Measurements from ENCODE around the gene CDK17. TPM values are rescaled to one million over a fixed set of nuclear protein-coding genes. Genes with fewer than 3 reads are reported as not detected.
A peak's percentile ranks its signal among the peaks of the same experiment; 100 is the strongest.
"Not testable (repeated sequence)": the region's sequence is repeated elsewhere in the genome, so short reads cannot be mapped to it uniquely, and the experiment has no call there.

CDK17 gene
- total RNA-seq, 1 experiment from 2014 or later: 47.4 TPM

GRCh38 chr12:96399120-96399918 lies 920 bp downstream of the CDK17 start:
- in situ Hi-C loops (cut with HindIII; ENCODE audit: low pct_unique_long_range_greater_than_20kb, low sequenced_read_pairs): no loop called here
- peak; percentile 57 for DNase-seq (ENCODE audit: low read depth, low spot score)

DNA sequence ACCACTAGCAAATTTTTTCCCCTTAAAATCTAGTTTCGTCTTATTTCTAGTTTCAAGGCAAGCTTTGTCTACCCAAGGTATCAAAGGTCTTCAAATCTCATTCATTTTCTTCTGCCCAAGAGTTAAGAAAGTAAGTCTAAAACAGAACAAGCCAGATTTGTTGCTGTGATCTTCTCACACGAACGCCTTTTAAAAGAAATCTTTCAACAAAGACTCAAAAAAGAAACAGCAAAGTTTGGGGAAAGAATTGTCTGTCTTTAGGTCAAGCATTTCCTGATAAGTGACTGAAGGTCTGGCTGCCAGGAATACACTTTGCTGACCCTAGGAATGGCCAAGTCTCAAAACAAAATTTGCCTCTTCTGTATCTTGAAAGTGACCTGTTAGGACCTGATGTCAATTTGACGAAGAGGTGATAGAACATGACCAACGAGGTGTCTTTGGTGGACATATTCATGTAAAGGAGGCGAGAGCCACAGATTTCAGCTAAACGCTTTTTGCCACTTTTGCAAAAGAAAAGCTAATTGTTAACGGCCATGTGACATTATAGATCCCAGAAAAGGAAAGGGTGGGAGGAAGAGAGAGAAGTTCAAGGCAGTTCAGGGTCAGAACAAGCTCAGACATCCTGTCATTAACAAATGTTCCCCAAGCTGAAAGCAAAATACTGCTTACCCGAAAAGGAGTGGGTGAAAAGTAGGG lies 1.7 kb downstream of the CDK17 start:
- DNase-seq (ENCODE audit: low read depth, low spot score): no peak
- in situ Hi-C loops (cut with HindIII; ENCODE audit: low pct_unique_long_range_greater_than_20kb, low sequenced_read_pairs): no loop called here

DNA sequence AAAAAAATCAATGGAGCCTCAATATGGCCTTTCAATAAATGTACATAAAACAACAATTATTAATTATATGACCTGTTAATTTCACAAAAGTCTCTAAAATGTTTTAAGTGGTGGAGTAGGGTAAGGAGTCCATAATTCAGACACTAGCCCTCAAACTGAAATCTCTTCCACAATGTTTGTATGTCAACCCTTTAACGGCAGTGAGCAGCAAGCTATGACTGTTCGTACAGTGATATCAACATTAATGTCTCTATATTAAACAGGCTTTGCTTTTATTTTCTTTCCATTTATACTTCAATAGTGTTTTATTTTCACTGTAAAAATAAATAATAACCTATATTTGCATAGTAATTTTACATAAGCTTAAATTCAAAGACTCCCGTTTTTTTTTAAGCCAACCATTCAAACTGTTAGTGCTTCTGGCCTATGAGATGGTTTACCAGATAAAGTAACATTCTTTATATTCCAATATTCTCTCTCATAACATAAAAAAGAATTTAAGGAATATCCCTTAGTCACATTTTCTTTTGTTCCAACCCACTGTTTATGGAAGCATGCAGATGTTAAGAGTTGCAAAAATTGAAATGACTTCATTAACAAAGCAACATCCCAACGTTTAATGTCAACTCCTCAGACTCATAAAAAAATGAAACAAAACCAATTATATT lies 2.3 kb downstream of the CDK17 start:
- in situ Hi-C loops (cut with HindIII; ENCODE audit: low pct_unique_long_range_greater_than_20kb, low sequenced_read_pairs): no loop called here
- no peak for DNase-seq (ENCODE audit: low read depth, low spot score)

DNA sequence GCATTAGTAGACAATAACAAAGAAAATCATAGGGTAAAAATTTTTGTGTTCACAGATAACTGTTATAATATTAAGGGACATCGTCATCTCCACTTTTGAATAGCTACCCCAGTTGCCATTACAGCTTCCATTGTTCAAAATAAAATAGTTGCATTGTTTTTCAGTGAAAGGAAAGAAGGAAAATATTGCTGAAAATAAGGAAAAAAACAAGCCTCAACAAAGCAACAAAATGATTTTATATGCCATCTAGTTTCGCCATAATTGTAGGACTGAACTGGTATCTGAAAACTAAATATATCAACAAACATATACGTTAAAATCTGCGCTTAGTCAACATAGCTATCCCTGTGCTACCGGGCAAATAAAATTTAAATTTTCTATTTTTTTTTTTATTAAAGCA lies 3.3 kb downstream of the CDK17 start:
- DNase-seq (ENCODE audit: low read depth, low spot score): no peak
- in situ Hi-C loops (cut with HindIII; ENCODE audit: low pct_unique_long_range_greater_than_20kb, low sequenced_read_pairs): no loop called here

DNA sequence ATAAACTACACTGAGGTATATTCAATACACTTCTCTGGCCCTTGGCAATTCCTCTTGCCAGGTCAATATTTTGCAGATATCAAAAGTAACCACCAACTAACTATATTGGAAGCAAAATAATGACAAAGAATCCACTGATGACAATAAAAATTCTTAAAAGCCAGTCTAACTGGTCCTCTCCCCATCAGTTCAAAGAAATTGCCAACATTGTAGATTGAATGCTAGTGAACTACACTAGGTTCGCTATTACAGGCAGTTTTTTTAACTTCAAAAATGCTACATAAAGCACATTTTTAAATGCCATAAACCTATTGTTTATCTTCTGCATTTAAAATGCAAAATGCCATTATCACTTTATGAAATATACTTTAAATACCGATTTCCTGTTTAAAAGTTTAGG lies 4.0 kb downstream of the CDK17 start:
- in situ Hi-C loops (cut with HindIII; ENCODE audit: low pct_unique_long_range_greater_than_20kb, low sequenced_read_pairs): no loop called here
- no peak for DNase-seq (ENCODE audit: low read depth, low spot score)

DNA sequence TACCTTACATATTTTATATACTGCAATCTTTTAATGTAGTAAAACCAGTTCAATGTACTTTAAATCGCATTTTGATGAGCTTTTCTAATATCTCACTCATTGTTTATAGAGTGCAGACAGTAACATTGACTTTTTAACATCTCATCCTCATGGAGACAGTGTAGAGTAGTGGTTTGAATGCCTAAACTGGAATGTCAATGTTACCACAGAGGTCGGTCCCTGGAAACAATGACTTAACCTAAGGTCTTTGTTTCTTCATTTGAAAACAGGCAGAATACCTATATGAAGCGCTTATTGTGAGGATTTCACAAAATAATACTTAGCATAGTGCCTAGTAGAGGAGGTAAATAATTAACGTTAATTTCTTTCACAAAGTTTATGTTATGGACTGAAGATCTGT lies 5.0 kb downstream of the CDK17 start:
- in situ Hi-C loops (cut with HindIII; ENCODE audit: low pct_unique_long_range_greater_than_20kb, low sequenced_read_pairs): no loop called here

GRCh38 chr12:96393229-96393628 lies 7.0 kb downstream of the CDK17 start:
- DNase-seq (ENCODE audit: low read depth, low spot score); in situ Hi-C loops (cut with HindIII; ENCODE audit: low pct_unique_long_range_greater_than_20kb, low sequenced_read_pairs): not testable (repeated sequence)

More for the DNA sequence above, 5.0 kb downstream of the CDK17 start:
- no peak for DNase-seq (ENCODE audit: low read depth, low spot score)

GRCh38 chr12:96392397-96392796 lies 7.8 kb downstream of the CDK17 start:
- DNase-seq (ENCODE audit: low read depth, low spot score): no peak
- in situ Hi-C loops (cut with HindIII; ENCODE audit: low pct_unique_long_range_greater_than_20kb, low sequenced_read_pairs): no loop called here

- no peak for DNase-seq (ENCODE audit: low read depth, low spot score)
- in situ Hi-C loops (cut with HindIII; ENCODE audit: low pct_unique_long_range_greater_than_20kb, low sequenced_read_pairs): no loop called here
Measured at GRCh38 chr12:96387981-96388380, 12.3 kb downstream of the CDK17 start.

DNA sequence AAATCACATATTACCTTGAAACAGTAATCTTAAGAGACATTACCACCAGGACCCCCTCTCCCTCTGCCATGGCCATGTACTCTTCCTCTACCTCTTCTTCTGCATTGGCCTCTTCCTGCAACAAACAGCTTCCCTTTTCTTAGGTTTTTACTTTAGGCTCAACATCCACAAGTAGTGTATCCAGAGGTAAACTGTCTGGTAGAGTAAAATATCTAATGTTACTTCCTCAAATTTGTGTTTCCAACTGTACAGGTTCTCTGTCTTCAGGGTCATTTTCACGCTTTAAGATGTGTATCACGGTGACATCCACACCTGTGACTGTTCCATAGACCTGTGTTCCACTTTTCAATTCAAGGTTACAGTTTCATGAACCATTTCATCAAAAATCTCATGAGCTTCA lies 13.4 kb downstream of the CDK17 start:
- in situ Hi-C loops (cut with HindIII; ENCODE audit: low pct_unique_long_range_greater_than_20kb, low sequenced_read_pairs): no loop called here
- no peak for DNase-seq (ENCODE audit: low read depth, low spot score)

GRCh38 chr12:96383991-96384390 lies 16.2 kb downstream of the CDK17 start:
- no peak for DNase-seq (ENCODE audit: low read depth, low spot score)
- in situ Hi-C loops (cut with HindIII; ENCODE audit: low pct_unique_long_range_greater_than_20kb, low sequenced_read_pairs): no loop called here

DNA sequence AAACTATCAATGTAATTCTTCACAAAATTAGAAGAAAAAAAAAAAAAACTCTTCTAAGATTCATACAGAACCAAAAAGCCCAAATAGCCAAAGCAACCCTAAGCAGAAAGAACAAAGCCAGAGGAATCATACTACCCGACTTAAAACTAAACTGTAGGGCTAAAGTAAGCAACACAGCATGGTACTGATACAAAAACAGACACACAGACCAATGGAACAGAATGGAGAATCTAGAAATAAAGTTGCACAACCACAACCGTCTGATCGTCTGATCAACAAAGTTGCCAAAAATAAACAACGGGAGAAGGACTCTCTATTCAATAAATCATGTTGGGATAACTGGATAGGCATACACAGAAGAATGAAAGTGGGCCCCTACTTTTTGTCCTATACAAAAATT lies 16.9 kb downstream of the CDK17 start:
- in situ Hi-C loops (cut with HindIII; ENCODE audit: low pct_unique_long_range_greater_than_20kb, low sequenced_read_pairs): no loop called here
- no peak for DNase-seq (ENCODE audit: low read depth, low spot score)

- in situ Hi-C loops (cut with HindIII; ENCODE audit: low pct_unique_long_range_greater_than_20kb, low sequenced_read_pairs); DNase-seq (ENCODE audit: low read depth, low spot score): not testable (repeated sequence)
Measured at GRCh38 chr12:96379743-96380142, 20.5 kb downstream of the CDK17 start.

DNA sequence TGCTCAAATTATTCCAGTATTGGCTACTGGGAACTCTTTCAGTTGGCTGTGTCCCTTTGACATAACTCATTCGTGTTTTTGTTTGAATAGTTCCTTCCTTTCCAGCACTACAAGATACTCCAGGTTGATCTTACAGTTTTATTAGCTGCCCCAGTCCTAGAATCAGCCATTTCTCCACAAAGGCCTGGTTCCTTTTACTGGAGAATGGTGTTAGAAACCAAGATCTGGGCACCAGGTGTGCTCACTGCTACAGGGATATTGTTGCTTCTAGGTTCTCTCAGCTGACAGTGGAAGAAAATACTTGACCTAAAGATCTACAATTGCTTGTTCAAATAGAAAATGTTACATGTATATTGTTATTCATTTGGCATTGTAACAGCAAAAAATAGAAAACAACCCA lies 21.9 kb downstream of the CDK17 start:
- DNase-seq (ENCODE audit: low read depth, low spot score): no peak

GRCh38 chr12:96376865-96377264 lies 23.4 kb downstream of the CDK17 start:
- in situ Hi-C loops (cut with HindIII; ENCODE audit: low pct_unique_long_range_greater_than_20kb, low sequenced_read_pairs): no loop called here
- no peak for DNase-seq (ENCODE audit: low read depth, low spot score)

More for the DNA sequence above, 21.9 kb downstream of the CDK17 start:
- in situ Hi-C loops (cut with HindIII; ENCODE audit: low pct_unique_long_range_greater_than_20kb, low sequenced_read_pairs): no loop called here

GRCh38 chr12:96375841-96376604 lies 24.2 kb downstream of the CDK17 start:
- DNase-seq (ENCODE audit: low read depth, low spot score): no peak
- in situ Hi-C loops (cut with HindIII; ENCODE audit: low pct_unique_long_range_greater_than_20kb, low sequenced_read_pairs): no loop called here

DNA sequence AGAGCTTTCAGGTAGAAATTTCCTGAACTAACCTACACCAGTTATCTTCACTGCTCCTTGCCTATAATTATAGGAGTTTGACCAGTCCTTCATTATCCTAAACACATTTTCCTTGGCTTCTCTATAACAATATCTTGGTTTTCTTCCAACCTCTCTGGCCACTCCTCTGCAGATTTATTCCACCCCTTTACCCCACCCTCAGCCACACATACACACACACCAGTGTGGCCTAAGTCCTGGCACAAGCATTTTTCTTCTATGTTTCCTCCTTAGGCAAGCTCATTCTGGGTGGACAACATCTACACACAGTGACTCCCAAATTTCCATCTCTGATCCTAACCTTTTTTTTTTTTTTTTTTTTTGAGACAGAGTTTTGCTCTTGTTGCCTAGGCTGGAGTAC lies 25.1 kb downstream of the CDK17 start:
- no peak for DNase-seq (ENCODE audit: low read depth, low spot score)
- in situ Hi-C loops (cut with HindIII; ENCODE audit: low pct_unique_long_range_greater_than_20kb, low sequenced_read_pairs): no loop called here
